ENCODE data around the gene NEDD4.

Gene NEDD4

DNA sequence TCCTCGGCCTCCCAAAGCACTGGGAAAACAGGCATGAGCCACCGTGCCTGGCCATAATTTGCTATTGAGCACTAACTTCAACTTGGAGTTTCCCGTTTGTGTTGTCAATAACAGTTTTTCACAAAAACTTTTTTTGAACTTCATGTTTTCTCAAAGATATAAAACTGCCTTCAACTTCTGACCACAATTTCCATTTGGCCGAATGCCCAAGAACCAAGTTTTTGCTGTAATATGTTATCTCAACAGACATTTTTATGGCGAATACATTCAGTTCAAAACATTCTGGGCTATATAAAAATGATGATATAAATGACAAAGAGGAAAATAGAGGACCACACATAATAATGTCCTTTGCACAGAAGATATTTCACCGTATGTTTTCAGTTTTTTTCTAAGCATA lies 56.4 kb downstream of the NEDD4 start:
- no peak for TF ChIP-seq TAF1 (IDR thresholded peaks at IDR 0.05; ENCODE audit: borderline replicate concordance, low read depth, low read length)
- TF ChIP-seq POLR2A (IDR thresholded peaks at IDR 0.05; ENCODE audit: low read depth, low read length), result no peak
- no peak for TF ChIP-seq POLR2AphosphoS5 (IDR thresholded peaks at IDR 0.05; ENCODE audit: low read depth, low read length)
- DNase-seq (ENCODE audit: insufficient read length) (no peak), FAIRE-seq (no peak)

DNA sequence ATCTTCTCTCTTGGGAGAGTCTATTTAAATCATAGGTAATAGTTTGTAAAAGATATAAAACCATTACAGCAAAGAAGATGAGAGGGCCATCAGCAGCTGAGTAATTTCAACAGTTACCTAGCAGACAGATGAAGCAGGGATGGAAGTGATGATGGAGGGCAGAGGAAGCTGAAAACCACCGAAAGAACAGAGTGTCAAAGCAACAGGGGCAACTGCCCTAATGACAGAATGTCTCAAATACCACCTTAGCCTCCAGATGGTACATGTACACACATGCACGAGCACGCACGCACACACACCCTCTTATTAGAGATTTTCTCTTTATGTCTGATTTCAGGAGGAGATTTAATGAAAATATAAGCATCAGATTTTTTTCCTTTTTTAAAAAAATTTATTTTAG lies 64.5 kb downstream of the NEDD4 start:
- no peak for DNase-seq (ENCODE audit: insufficient read length)
- no peak for TF ChIP-seq POLR2AphosphoS5 (IDR thresholded peaks at IDR 0.05; ENCODE audit: low read depth, low read length)

DNA sequence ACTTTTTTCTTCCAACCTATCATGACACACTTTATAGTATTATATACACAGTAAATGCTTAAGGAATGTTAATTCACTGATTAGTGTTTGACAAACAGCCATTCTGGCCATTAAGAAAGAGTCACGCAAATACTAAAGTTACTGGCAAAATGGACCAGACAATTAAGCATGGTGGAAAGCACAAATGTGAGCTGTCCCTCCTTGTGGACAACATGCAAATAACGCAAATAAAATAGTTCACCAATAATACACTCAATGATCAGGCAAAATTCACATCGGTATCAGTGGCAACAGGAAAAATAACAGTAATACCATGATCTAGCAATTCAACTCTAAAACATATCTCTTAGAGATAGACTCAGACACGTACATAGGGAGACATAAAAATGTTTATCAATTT lies 71.7 kb downstream of the NEDD4 start:
- TF ChIP-seq POLR2A (IDR thresholded peaks at IDR 0.05; ENCODE audit: low read depth, low read length), result no peak
- TF ChIP-seq TAF1 (IDR thresholded peaks at IDR 0.05; ENCODE audit: borderline replicate concordance, low read depth, low read length), result no peak
- TF ChIP-seq POLR2AphosphoS5 (IDR thresholded peaks at IDR 0.05; ENCODE audit: low read depth, low read length), result no peak
- DNase-seq (ENCODE audit: insufficient read length), result no peak
- no peak for FAIRE-seq

More for the DNA sequence above, 64.5 kb downstream of the NEDD4 start:
- no peak for FAIRE-seq

- DNase-seq (ENCODE audit: insufficient read length) (no peak), FAIRE-seq (no peak)
- TF ChIP-seq POLR2AphosphoS5 (IDR thresholded peaks at IDR 0.05; ENCODE audit: low read depth, low read length) (no peak), TAF1 (IDR thresholded peaks at IDR 0.05; ENCODE audit: borderline replicate concordance, low read depth, low read length) (no peak), POLR2A (IDR thresholded peaks at IDR 0.05; ENCODE audit: low read depth, low read length) (no peak)
Observed at GRCh38 chr15:55917881-55918296, 75.5 kb downstream of the NEDD4 start.

DNA sequence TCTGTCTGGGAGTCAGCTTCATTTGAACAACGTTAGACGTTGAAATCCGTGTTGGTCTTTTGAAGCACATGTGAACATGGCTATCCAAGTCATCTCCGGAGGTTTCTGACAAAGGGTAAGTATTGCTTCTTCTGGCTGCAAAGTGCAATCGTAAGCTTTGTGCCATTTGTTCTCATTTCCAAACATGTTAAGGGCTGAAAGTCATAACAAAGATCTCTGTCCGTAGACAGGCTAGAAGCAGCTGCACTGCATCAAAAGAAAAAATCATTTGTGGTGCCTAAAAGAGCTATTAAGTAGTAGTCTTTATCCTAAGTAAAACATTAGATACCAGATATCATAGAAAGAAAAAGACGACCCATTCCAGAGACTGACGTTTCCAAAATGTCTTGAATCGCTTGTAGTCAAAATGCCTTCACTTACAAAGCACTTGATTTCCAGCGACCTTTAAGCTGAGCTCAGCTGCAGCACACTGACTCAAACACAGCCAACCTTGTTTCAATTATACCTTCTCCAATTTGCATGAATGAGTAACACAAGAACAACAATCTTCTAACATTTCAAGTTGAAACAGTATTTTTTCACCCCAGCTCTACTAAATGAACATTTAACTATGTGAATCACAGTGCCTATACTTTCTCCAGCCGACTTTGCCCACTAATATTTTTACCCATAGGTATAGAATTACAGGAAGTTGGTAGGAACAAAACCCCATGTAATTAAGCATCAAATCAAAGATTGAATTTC lies 76.6 kb downstream of the NEDD4 start:
- FAIRE-seq (peak; percentile 5), DNase-seq (ENCODE audit: insufficient read length) (no peak)
- TF ChIP-seq POLR2AphosphoS5 (IDR thresholded peaks at IDR 0.05; ENCODE audit: low read depth, low read length) (no peak), TAF1 (IDR thresholded peaks at IDR 0.05; ENCODE audit: borderline replicate concordance, low read depth, low read length) (no peak), POLR2A (IDR thresholded peaks at IDR 0.05; ENCODE audit: low read depth, low read length) (no peak)

GRCh38 chr15:55915876-55916567 lies 77.4 kb downstream of the NEDD4 start:
- FAIRE-seq (peak; percentile 30), DNase-seq (ENCODE audit: insufficient read length) (no peak)
- TF ChIP-seq TAF1 (IDR thresholded peaks at IDR 0.05; ENCODE audit: borderline replicate concordance, low read depth, low read length), result no peak
- no peak for TF ChIP-seq POLR2AphosphoS5 (IDR thresholded peaks at IDR 0.05; ENCODE audit: low read depth, low read length)
- TF ChIP-seq POLR2A (IDR thresholded peaks at IDR 0.05; ENCODE audit: low read depth, low read length), result no peak

DNA sequence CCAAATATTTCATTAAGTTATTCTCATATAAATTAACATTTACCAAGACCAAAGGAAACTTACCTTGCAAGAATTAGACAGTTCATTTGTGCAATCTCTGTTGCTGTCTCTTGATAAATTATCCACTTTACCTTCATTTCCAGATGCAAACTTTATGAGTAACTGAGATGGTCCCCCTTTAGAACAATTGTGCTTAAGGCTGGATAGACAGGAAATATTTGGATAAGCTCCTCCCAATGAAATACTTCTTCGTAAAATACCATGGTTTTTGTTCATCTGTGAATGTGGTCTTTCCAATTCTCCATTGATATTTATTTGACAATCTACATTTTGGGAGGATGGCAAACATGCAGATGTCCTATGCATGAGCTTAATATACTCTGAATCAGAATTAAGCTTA lies 78.2 kb downstream of the NEDD4 start:
- TF ChIP-seq POLR2A (IDR thresholded peaks at IDR 0.05; ENCODE audit: low read depth, low read length) (no peak), TAF1 (IDR thresholded peaks at IDR 0.05; ENCODE audit: borderline replicate concordance, low read depth, low read length) (no peak), POLR2AphosphoS5 (IDR thresholded peaks at IDR 0.05; ENCODE audit: low read depth, low read length) (no peak)
- DNase-seq (ENCODE audit: insufficient read length), result no peak
- no peak for FAIRE-seq

DNA sequence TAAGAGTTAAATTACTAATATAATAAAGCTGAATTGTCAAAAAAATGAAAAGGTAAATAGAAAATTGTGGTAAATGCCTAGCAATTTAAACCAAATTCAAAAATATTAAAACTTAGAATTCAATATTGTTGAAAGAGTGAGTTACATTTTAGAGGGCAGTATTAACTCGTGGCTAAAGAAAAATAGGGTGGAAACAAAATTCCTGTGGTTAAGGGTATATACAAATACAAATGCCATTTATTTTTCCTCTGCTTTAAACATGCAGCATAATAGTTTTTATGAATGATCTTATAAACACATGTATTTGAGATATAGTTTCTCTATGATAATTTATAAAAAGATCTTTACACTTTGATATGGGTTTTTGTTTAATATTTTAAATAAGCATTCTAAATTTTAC lies 79.0 kb downstream of the NEDD4 start:
- TF ChIP-seq POLR2A (IDR thresholded peaks at IDR 0.05; ENCODE audit: low read depth, low read length) (no peak), POLR2AphosphoS5 (IDR thresholded peaks at IDR 0.05; ENCODE audit: low read depth, low read length) (no peak), TAF1 (IDR thresholded peaks at IDR 0.05; ENCODE audit: borderline replicate concordance, low read depth, low read length) (no peak)
- DNase-seq (ENCODE audit: insufficient read length), result no peak
- no peak for FAIRE-seq

DNA sequence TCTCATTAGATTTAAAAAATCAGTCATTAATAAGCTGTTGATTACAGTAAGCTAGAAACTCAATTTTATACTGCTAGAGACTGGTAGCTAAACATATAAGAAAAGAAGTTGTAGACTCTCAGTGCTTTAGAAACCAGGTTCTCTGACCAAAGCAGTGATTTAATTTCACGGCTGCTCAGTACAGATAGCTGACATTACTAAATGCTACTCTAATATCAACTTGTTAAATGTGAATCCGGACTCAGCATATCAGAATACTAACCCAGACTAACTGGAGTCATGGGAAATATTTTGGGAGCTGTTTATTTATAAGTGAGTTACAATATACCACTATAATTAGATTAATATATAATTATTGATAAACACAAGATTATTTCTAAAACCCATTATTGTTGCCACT lies 80.4 kb downstream of the NEDD4 start:
- DNase-seq (ENCODE audit: insufficient read length), result no peak
- TF ChIP-seq POLR2A (IDR thresholded peaks at IDR 0.05; ENCODE audit: low read depth, low read length), result no peak
- no peak for TF ChIP-seq TAF1 (IDR thresholded peaks at IDR 0.05; ENCODE audit: borderline replicate concordance, low read depth, low read length)
- TF ChIP-seq POLR2AphosphoS5 (IDR thresholded peaks at IDR 0.05; ENCODE audit: low read depth, low read length), result no peak
- FAIRE-seq, result no peak

GRCh38 chr15:55909036-55909811 lies 84.2 kb downstream of the NEDD4 start:
- FAIRE-seq (no peak), DNase-seq (ENCODE audit: insufficient read length) (no peak)
- no peak for TF ChIP-seq POLR2AphosphoS5 (IDR thresholded peaks at IDR 0.05; ENCODE audit: low read depth, low read length)

DNA sequence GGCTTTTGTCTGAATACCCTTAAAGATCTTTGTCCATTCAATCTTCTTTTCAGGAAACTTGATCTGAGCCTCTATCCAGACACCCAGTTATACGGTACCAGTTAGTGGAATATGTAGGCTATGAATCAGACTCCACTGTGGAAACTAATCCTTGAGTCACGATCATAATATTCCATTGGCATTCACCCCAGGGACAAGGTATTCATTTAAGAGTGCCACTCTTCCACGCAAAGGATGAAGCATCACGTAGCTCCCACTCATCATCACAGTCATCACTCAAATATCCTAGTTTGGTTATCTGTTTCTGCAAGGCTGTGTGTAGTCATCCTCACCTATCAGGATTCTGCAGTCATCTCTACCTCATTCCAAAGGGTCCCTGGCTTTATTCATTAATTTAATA lies 85.6 kb downstream of the NEDD4 start:
- TF ChIP-seq POLR2AphosphoS5 (IDR thresholded peaks at IDR 0.05; ENCODE audit: low read depth, low read length), result no peak
- TF ChIP-seq TAF1 (IDR thresholded peaks at IDR 0.05; ENCODE audit: borderline replicate concordance, low read depth, low read length), result no peak
- no peak for TF ChIP-seq POLR2A (IDR thresholded peaks at IDR 0.05; ENCODE audit: low read depth, low read length)
- FAIRE-seq, result no peak
- no peak for DNase-seq (ENCODE audit: insufficient read length)

DNA sequence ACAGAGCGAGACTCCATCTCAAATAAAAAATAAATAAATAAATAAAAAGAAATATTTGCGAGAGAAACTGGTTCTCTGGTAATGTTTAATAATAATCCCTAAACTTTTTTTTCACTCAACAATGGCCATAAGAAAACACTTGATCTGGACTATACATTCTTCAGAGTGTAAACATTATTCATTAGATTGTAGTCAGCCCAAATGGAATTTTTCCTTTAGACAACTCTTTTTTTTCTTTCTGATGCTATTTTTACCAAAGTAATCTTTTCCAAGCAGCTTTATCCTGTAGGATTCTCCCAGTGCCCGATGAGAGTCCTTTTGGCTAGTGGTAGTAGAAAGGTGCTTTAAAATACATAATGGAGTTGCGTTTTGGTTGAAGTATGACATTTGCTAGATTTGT lies 90.4 kb downstream of the NEDD4 start:
- no peak for FAIRE-seq

More for the DNA sequence above, 90.4 kb downstream of the NEDD4 start:
- TF ChIP-seq POLR2AphosphoS5 (IDR thresholded peaks at IDR 0.05; ENCODE audit: low read depth, low read length) (no peak), POLR2A (IDR thresholded peaks at IDR 0.05; ENCODE audit: low read depth, low read length) (no peak), TAF1 (IDR thresholded peaks at IDR 0.05; ENCODE audit: borderline replicate concordance, low read depth, low read length) (no peak)
- no peak for DNase-seq (ENCODE audit: insufficient read length)
